Measurements from ENCODE around the gene ANKS1A.

- no peak for TF ChIP-seq EZH2 (IDR thresholded peaks at IDR 0.05; ENCODE audit: borderline replicate concordance, low read depth, low read length, poor library complexity, severe bottlenecking)
- TF ChIP-seq, protein P1, sequence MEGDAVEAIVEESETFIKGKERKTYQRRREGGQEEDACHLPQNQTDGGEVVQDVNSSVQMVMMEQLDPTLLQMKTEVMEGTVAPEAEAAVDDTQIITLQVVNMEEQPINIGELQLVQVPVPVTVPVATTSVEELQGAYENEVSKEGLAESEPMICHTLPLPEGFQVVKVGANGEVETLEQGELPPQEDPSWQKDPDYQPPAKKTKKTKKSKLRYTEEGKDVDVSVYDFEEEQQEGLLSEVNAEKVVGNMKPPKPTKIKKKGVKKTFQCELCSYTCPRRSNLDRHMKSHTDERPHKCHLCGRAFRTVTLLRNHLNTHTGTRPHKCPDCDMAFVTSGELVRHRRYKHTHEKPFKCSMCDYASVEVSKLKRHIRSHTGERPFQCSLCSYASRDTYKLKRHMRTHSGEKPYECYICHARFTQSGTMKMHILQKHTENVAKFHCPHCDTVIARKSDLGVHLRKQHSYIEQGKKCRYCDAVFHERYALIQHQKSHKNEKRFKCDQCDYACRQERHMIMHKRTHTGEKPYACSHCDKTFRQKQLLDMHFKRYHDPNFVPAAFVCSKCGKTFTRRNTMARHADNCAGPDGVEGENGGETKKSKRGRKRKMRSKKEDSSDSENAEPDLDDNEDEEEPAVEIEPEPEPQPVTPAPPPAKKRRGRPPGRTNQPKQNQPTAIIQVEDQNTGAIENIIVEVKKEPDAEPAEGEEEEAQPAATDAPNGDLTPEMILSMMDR (conservative IDR thresholded peaks at IDR 0.05; ENCODE audit: low read depth, low read length) = no peak
Observed at GRCh38 chr6:35036059-35036827, 147.2 kb downstream of the ANKS1A start.
